Esophagus squamous epithelium (tissue), 4 donors: ENCODE data around the gene BCL7B.

Experiments used
- CTCF ChIP-seq, 6 experiments: fragments of 450-650 bp in 4 of 6; fragments of 200-600 bp in 2 of 6; sonication (generic) in 2 of 6; IDR thresholded peaks; one replicate each; pipeline ENCODE4 v1.5.1; 2016 to 2019; ENCODE audit warnings: antibody characterized with exemption in 6 of 6, mild to moderate bottlenecking in 4 of 6, moderate library complexity in 4 of 6
- POLR2A ChIP-seq, 4 donors: fragments of 450-650 bp; IDR thresholded peaks; one replicate each; pipeline ENCODE4 v1.6.1; 2017; ENCODE audit warnings: antibody characterized with exemption in 4 of 4, mild to moderate bottlenecking in 4 of 4, moderate library complexity in 3 of 4

GRCh38 chr7:73547841-73548240 lies 9.6 kb downstream of the BCL7B start:
- no peak for TF ChIP-seq CTCF (IDR thresholded peaks at IDR 0.05)
- no peak for TF ChIP-seq POLR2A (IDR thresholded peaks at IDR 0.05)
